ENCODE measurements around the gene SLC5A11.

- TF ChIP-seq CTCF (conservative IDR thresholded peaks at IDR 0.05) (no peak), ZFX (IDR thresholded peaks at IDR 0.05) (no peak)
These were observed 24.6 kb upstream of the SLC5A11 start for GRCh38 chr16:24821129-24821528.
